AG04450 (cell line): ENCODE measurements around the gene FAF1. TPM values are rescaled to one million over a fixed set of nuclear protein-coding genes. Genes with fewer than 3 reads are reported as not detected.

Experiments
- CTCF ChIA-PET: fragments of 300-600, 350-600 bp; formaldehyde crosslinking; extraction: SDS; loops from one replicate; lab custom pipeline; 2022; ENCODE audit warnings: antibody characterized with exemption, inconsistent platforms; lab: Charles Lee
- POLR2A ChIA-PET: fragments of 350-600 bp; formaldehyde crosslinking; extraction: SDS; loops from one replicate; lab custom pipeline; 2021; ENCODE audit warnings: antibody characterized with exemption, inconsistent platforms; lab: Yijun Ruan, JAX
- DNase-seq: peaks from one replicate; pipeline ENCODE4 v3.0.0-alpha.2; 2011; ENCODE audit warnings: low read depth, low spot score
- H3K27ac ChIP-seq: one replicate; pipeline ENCODE4 v1.5.1; 2012; ENCODE audit warnings: low read depth, low read length, control low read depth
- H3K27me3 ChIP-seq: one replicate; pipeline ENCODE4 v1.6.0; 2012; ENCODE audit warnings: low read length; ENCODE audit not compliant: control insufficient read depth, insufficient read depth
- H3K4me3 ChIP-seq: 2 replicates; pipeline ENCODE4 v1.5.1; 2011; ENCODE audit warnings: mild to moderate bottlenecking, low read depth, low read length, control low read depth
- H3K9me3 ChIP-seq: 2 replicates; pipeline ENCODE4 v1.5.1; 2012; ENCODE audit warnings: low read length; ENCODE audit not compliant: control insufficient read depth, insufficient read depth
- CTCF ChIP-seq: IDR thresholded peaks from 2 replicates; pipeline ENCODE4 v1.5.1; 2011; ENCODE audit warnings: low read depth, low read length, control low read depth, inconsistent platforms
- polyA plus RNA-seq: library from polyadenylated mRNA; depleted of rRNA; stranded (reverse); fragments of >200 nt; gene quantifications from 2 replicates; pipeline ENCODE4 v1.2.3, GENCODE V29; 2011

Gene FAF1
- polyA plus RNA-seq, 1 experiment = 37.9 TPM

GRCh38 chr1:50703240-50703639 is 256.8 kb downstream of the FAF1 start:
- no peak overlapping the region for H3K27ac ChIP-seq
- H3K9me3 ChIP-seq = no peaks in the 10 kb centered on the region
- no peak for DNase-seq
- no peak overlapping the region for H3K4me3 ChIP-seq
- CTCF ChIA-PET = interaction anchor here (0.6 to 5.5 kb wide), 27 partner anchors 10 to 400 kb away, joined by 3 to 95 read pairs (median 4); no protein-coding TSS in a partner anchor
- POLR2A ChIA-PET = no interaction called here
- no peaks in the 10 kb centered on the region for H3K27me3 ChIP-seq
- no peak for TF ChIP-seq CTCF

- ChIA-PET CTCF (interaction anchor here (0.6 to 5.5 kb wide), 9 partner anchors 17 to 400 kb away, joined by 3 to 95 read pairs (median 4); no protein-coding TSS in a partner anchor), POLR2A (no interaction called here)
- H3K4me3 ChIP-seq = no peak overlapping the region
- H3K9me3 ChIP-seq = no peaks in the 10 kb centered on the region
- no peak overlapping the region for H3K27ac ChIP-seq
- no peak for DNase-seq
- no peaks in the 10 kb centered on the region for H3K27me3 ChIP-seq
- TF ChIP-seq CTCF = no peak
Measured at GRCh38 chr1:50702395-50702794, 257.7 kb downstream of the FAF1 start.

- no peak for DNase-seq
- Histone ChIP-seq H3K27ac (no peak overlapping the region), H3K27me3 (no peaks in the 10 kb centered on the region), H3K9me3 (no peaks in the 10 kb centered on the region), H3K4me3 (no peak overlapping the region)
- POLR2A ChIA-PET = no interaction called here
- CTCF ChIA-PET = interaction anchor here (1.0 to 5.5 kb wide), 4 partner anchors 27 to 98 kb away, joined by 3 to 95 read pairs (median 4); no protein-coding TSS in a partner anchor
- TF ChIP-seq CTCF = no peak
Measured at GRCh38 chr1:50701706-50702317, 258.3 kb downstream of the FAF1 start.

GRCh38 chr1:50700621-50701020 is 259.4 kb downstream of the FAF1 start:
- Histone ChIP-seq H3K27ac (no peak overlapping the region), H3K4me3 (no peak overlapping the region), H3K9me3 (no peaks in the 10 kb centered on the region), H3K27me3 (no peaks in the 10 kb centered on the region)
- ChIA-PET CTCF (interaction anchor here (0.5 to 3.4 kb wide), 2 partner anchors 76 to 80 kb away, joined by 6 to 21 read pairs; no protein-coding TSS in a partner anchor), POLR2A (no interaction called here)
- no peak for DNase-seq
- no peak for TF ChIP-seq CTCF

GRCh38 chr1:50700214-50700613 is 259.9 kb downstream of the FAF1 start:
- ChIA-PET POLR2A (no interaction called here), CTCF (interaction anchor here (0.5 to 3.4 kb wide), 2 partner anchors 75 to 80 kb away, joined by 6 to 21 read pairs; no protein-coding TSS in a partner anchor)
- no peak for DNase-seq
- Histone ChIP-seq H3K4me3 (no peak overlapping the region), H3K9me3 (no peaks in the 10 kb centered on the region), H3K27ac (no peak overlapping the region), H3K27me3 (no peaks in the 10 kb centered on the region)
- no peak for TF ChIP-seq CTCF
